ENCODE data around the gene MAPKAPK2.

DNA sequence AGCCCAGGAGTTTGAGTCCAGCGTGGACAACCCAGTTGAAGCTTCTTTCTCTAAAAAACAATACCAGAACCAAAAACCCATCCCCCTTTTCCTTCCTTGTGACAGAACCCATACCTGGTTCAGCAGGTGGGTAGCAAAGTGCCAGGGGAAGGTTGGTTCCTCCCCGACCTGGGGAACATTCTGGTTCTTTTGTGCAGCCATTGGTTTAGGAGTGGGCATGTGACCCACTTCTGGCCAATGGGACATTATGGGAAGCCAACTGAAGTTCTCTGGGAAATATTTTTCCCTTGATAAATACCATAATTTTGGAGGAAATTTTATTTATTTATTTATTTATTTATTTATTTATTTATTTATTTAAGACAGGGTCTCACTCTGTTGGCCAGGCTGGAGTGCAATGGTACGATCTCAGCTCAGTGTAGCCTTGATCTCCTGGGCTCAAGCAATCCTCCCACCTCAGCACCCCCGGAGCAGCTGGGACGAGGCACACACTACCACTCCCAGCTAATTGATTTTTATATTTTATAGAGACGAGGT is 15.8 kb upstream of the MAPKAPK2 start:
- TF ChIP-seq, protein P1, sequence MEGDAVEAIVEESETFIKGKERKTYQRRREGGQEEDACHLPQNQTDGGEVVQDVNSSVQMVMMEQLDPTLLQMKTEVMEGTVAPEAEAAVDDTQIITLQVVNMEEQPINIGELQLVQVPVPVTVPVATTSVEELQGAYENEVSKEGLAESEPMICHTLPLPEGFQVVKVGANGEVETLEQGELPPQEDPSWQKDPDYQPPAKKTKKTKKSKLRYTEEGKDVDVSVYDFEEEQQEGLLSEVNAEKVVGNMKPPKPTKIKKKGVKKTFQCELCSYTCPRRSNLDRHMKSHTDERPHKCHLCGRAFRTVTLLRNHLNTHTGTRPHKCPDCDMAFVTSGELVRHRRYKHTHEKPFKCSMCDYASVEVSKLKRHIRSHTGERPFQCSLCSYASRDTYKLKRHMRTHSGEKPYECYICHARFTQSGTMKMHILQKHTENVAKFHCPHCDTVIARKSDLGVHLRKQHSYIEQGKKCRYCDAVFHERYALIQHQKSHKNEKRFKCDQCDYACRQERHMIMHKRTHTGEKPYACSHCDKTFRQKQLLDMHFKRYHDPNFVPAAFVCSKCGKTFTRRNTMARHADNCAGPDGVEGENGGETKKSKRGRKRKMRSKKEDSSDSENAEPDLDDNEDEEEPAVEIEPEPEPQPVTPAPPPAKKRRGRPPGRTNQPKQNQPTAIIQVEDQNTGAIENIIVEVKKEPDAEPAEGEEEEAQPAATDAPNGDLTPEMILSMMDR (IDR thresholded peaks at IDR 0.05), result no peak
- TF ChIP-seq POLR2AphosphoS5 (IDR thresholded peaks at IDR 0.05) (no peak), EP300 (IDR thresholded peaks at IDR 0.05) (no peak)
